GM18517 (cell line): Measurements from ENCODE around the gene SLC22A6.

Source experiments
- ATAC-seq: cut with Tn5 transposase; IDR thresholded peaks from one replicate; pipeline ENCODE4 v1.9.1; 2021; ENCODE audit warnings: mild to moderate bottlenecking, moderate library complexity; ENCODE audit not compliant: unreplicated experiment

SLC22A6 gene

GRCh38 chr11:62984451-62984991 lies at the start of gene SLC22A6:
Gene SLC22A6 (minus strand): TSS chr11:62984967. CDS start chr11:62984690, 277 bp downstream.
- no peak for ATAC-seq

GRCh38 chr11:63032457-63032856 lies 47.7 kb upstream of the SLC22A6 start:
- no peak for ATAC-seq

GRCh38 chr11:63023841-63024648 lies 39.3 kb upstream of the SLC22A6 start:
- ATAC-seq: no peak

GRCh38 chr11:63023222-63023814 lies 38.6 kb upstream of the SLC22A6 start:
- no peak for ATAC-seq

GRCh38 chr11:63022441-63022840 lies 37.7 kb upstream of the SLC22A6 start:
- no peak for ATAC-seq

- ATAC-seq: no peak
These were observed 36.0 kb upstream of the SLC22A6 start for GRCh38 chr11:63020671-63021291.

GRCh38 chr11:63019506-63019905 lies 34.7 kb upstream of the SLC22A6 start:
- ATAC-seq: no peak

- no peak for ATAC-seq
These were observed 32.7 kb upstream of the SLC22A6 start for GRCh38 chr11:63017306-63017974.

GRCh38 chr11:63015521-63016215 lies 30.9 kb upstream of the SLC22A6 start, which contains the start of gene SLC22A8:
Gene SLC22A8 (minus strand): TSS chr11:63015841. CDS start chr11:63014958, 883 bp downstream.
- no peak for ATAC-seq

GRCh38 chr11:63014408-63015055 lies 29.8 kb upstream of the SLC22A6 start:
- no peak for ATAC-seq

GRCh38 chr11:63012839-63013238 lies 28.1 kb upstream of the SLC22A6 start:
- ATAC-seq: no peak

GRCh38 chr11:63012430-63012829 lies 27.7 kb upstream of the SLC22A6 start:
- ATAC-seq: no peak

- ATAC-seq: no peak
These were observed 26.2 kb upstream of the SLC22A6 start for GRCh38 chr11:63010934-63011439.

GRCh38 chr11:63007920-63008319 lies 23.2 kb upstream of the SLC22A6 start:
- no peak for ATAC-seq

GRCh38 chr11:63001456-63001855 lies 16.7 kb upstream of the SLC22A6 start:
- no peak for ATAC-seq

- no peak for ATAC-seq
These were observed 14.9 kb upstream of the SLC22A6 start for GRCh38 chr11:62999649-63000048.

GRCh38 chr11:62999156-62999555 lies 14.4 kb upstream of the SLC22A6 start:
- ATAC-seq: no peak

- ATAC-seq: no peak
These were observed 11.5 kb upstream of the SLC22A6 start for GRCh38 chr11:62996271-62996670.

- ATAC-seq: no peak
These were observed 10.0 kb upstream of the SLC22A6 start for GRCh38 chr11:62994775-62995174.

GRCh38 chr11:62988276-62988675 lies 3.5 kb upstream of the SLC22A6 start:
- ATAC-seq: no peak
